ENCODE measurements around the gene TMPRSS4.

DNA sequence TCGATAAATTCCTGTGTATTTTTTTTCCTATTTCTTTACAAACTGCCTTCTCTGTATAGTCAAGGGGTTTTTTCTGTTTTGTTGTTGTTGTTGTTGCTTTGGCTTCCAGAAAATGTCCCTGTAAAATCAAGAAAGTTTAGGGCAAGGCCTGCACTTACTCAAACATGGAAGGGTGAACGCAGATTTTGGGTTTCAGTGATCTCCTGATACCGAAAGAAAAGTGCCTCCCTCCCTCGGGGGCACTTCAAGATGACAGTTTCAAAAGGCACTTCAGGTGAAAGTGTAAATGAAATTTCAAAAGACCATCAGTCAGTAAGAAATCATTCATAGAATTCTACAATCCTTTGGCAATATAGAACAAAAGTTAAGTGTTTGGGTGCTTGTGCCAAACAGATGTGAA, 43.4 kb upstream of the TMPRSS4 start:
- TF ChIP-seq POLR2A (IDR thresholded peaks at IDR 0.05) (no peak), POLR2AphosphoS5 (IDR thresholded peaks at IDR 0.05) (no peak)
- TF ChIP-seq, protein P1, sequence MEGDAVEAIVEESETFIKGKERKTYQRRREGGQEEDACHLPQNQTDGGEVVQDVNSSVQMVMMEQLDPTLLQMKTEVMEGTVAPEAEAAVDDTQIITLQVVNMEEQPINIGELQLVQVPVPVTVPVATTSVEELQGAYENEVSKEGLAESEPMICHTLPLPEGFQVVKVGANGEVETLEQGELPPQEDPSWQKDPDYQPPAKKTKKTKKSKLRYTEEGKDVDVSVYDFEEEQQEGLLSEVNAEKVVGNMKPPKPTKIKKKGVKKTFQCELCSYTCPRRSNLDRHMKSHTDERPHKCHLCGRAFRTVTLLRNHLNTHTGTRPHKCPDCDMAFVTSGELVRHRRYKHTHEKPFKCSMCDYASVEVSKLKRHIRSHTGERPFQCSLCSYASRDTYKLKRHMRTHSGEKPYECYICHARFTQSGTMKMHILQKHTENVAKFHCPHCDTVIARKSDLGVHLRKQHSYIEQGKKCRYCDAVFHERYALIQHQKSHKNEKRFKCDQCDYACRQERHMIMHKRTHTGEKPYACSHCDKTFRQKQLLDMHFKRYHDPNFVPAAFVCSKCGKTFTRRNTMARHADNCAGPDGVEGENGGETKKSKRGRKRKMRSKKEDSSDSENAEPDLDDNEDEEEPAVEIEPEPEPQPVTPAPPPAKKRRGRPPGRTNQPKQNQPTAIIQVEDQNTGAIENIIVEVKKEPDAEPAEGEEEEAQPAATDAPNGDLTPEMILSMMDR (IDR thresholded peaks at IDR 0.05), result no peak

All from breast epithelium (tissue), 3 donors.